Stimulated activated CD8-positive, alpha-beta memory T cell treated with anti-CD3 and anti-CD28 coated beads, Interleukin-15, amount 100 ng/mL, for 1 hour (primary cell): ENCODE results near the gene ASB12.
"Not testable (repeated sequence)": the region's sequence is repeated elsewhere in the genome, so short reads cannot be mapped to it uniquely, and the experiment has no call there.

Experiments used
- DNase-seq: peaks from one replicate; pipeline ENCODE4 v3.0.0-alpha.2; 2020; ENCODE audit warnings: low read depth

The ASB12 gene, protein sequence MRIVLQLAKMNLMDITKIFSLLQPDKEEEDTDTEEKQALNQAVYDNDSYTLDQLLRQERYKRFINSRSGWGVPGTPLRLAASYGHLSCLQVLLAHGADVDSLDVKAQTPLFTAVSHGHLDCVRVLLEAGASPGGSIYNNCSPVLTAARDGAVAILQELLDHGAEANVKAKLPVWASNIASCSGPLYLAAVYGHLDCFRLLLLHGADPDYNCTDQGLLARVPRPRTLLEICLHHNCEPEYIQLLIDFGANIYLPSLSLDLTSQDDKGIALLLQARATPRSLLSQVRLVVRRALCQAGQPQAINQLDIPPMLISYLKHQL

DNA sequence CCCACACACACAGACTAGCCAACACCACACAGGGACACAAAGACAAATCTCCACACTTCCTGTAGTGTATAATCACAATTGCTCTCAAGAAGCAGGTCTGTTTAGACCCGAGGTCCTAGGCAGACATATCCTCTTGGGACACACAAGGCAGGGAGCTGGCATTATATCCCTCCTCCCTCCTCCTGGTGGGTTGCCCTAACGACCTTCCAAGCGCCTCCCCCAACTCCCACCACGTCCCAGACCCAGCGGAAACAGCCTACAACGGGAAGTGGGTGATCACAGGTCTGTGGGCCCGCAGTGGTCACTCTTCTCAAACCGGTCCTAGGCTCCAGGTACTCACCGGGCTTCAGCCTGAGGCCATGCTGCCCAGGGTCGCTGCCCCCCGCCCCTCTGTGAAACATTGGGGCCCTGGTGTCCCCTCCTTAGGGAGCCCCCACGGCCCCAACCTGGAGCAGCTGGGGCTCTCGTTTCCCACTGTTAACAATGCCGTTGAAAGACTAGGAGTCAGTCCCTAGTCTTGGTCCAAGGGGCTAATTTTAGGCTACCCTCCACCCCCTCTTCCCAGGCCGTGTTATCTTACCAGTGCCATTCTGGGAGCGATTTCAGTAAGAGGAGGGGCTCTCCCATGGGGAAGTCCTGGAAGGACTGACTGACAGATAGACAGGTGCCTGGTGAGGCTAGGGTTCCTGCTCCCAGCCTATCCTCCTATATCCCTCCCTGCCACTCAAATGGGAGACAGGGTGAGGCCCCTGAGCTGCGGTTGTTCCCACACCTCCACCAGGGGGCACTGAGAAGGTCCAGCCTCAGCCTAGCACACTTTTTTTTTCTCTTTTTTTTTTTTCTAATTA is at the start of gene ASB12:
TSS of gene ASB12 (minus strand) at position 485 of the 848 bp plus-strand sequence. CDS start 4,957 bp downstream, outside the sequence.
- DNase-seq: no peak

DNA sequence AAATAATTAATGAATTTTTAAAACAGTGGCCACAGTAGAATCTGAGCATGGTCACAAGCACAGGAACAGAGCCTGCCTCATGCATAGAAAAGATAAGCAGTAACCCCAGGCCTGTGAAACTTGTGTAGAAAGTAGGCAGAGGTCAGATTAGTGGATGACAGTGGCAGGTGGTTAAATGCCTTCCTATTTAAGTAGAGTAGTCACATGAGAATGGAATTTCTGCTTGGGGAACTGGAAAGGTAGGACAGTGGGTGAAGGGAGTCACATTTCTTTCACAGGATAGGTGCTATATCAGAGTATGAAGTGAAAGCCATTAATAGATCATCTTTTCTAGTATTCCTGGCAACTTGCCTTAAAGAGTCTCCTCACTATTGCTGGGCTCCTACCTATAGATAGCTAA is 34.9 kb upstream of the ASB12 start:
- no peak for DNase-seq

DNA sequence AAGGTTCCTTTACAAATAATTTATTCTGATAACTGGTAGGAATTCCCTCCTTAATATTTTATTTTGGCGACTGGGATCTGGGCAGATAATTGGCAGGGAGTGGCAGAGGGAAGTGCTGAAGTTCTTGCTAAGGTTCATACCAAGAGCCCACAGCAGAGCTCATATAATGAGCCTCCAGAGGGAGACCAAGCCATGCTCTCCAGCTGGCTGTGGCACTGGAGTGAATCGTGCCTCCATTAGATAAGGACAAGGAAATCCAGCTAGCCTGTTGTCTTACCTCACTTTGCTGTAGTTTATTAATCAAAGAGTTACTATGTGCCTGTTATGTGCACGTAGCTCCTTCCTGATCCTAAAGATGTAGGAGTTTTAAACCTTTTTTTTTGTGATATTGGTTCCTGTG is 1.3 kb downstream of the ASB12 start:
- no peak for DNase-seq

DNA sequence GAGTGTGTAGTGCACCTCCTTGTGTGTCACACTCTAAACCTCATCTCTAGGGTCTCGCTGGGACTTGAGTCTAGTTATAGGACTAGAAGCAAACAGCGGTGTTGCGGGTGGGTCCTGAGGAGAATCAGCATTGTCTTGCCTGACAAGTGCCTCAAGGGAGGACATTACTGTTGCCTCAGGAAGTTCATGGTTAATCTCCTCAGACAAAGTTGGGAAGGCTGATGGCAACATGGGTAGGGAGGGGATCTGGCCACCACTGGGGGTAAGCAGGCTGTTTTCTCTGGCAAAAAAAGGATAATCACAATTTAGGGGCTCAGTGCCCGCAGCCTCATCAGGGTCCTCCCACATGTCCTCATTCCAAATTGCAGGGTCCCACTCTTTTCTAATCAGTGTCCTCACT is 12.4 kb downstream of the ASB12 start:
- DNase-seq: no peak

DNA sequence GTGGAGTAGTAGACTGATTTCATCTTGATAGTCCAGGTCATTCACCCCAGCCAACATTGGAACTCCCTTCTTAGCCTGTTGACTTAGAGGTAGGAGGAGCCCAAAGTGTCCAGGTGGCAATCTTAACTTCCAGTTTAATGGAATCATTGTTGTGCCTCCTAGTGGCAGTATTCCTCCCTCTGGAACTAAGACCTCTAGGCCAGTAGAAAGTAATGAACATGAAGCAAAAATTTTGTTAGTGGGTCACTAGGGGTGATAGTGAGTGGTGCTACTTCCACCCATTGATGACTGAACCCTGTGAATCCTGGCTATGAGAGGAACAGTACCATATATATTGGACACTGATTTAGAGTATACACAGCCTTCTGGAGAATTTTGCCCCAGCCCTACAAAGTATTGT is 16.4 kb downstream of the ASB12 start:
- DNase-seq: not testable (repeated sequence)

DNA sequence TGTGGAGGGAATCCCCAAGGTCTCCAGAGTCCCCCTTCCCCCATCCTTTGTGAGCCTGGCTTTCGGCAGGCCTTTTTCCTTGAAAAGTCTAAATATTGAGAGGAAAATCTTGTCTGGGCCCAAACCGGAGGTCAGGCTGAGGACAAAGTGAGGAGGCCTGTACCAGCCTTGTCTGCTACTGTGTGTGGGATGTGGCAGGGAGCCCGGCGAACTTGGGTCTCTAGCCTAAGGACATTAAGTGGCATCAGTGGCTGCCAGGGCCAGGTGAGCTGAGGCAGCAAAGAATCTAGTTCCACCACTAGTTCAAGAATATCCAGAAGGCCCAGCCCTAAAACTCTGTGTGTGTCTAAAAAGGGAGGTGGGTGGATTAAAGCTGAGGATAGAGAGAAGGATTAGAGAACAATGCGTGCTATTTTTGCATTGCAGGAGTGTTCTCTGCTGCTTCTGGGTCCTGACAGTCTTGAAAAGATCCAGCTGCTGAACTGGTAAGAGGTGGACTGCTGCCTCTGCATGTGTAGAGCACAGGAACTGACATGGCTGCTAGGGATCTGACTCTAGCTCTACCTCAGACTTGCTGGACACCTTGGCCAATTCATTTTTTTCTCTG is 23.7 kb downstream of the ASB12 start:
- DNase-seq: no peak

DNA sequence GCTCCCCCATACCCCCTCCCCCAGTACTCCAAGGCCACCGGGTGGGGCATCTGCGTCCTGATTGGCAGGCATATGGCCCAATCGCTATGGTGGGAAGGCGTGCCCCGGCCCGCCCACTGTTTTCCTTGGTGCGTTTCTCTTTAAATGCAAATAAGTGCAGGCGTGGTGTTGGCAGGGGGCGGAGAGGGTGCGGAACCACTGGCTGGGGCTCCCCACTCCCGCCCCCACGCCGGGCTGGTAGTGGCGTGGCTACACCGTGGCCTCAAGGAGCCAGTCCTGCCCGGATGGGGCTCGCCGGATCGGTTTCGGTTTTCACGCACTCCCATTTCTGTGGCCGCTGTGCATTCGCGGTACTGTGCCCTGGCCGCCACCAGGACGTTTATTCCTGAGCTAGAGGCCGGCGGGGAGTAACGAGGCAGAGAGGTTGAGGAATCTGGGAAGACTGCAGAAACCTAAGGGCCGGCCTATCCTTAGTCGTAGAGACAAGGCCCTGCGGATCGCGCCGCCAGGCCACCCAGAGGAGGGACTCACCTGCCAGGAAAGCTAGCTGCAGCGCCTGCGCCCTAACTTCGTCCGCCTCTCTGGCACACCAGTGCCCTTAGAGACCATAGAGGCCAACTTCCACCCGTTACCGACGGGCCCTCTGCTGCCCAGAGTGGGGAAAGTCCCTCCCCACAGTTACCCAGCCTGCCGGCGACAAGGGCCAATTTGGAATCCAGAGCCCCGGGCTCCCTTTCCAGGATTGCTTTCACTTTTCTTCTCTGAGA is 24.5 kb downstream of the ASB12 start:
- peak; percentile 70 for DNase-seq

DNA sequence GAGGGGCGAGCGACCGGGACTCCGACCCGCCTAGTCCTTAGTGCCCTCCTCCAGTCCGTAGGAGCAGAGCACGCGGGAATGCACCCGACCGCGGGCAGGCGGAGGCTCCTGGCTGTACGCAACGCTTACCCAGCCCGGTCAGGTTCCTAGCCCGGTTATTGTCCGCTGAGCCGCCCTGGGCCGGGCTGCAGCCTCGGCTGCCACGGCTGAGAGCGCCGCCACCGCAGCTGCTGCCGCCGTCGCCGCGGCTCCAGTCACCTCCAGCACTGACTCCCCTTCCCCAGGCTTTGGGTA is 25.0 kb downstream of the ASB12 start, which contains the start of gene AMER1:
TSS of gene AMER1 (minus strand) at position 268 of the 294 bp plus-strand sequence. CDS start 12,422 bp downstream, outside the sequence.
- DNase-seq: no peak

DNA sequence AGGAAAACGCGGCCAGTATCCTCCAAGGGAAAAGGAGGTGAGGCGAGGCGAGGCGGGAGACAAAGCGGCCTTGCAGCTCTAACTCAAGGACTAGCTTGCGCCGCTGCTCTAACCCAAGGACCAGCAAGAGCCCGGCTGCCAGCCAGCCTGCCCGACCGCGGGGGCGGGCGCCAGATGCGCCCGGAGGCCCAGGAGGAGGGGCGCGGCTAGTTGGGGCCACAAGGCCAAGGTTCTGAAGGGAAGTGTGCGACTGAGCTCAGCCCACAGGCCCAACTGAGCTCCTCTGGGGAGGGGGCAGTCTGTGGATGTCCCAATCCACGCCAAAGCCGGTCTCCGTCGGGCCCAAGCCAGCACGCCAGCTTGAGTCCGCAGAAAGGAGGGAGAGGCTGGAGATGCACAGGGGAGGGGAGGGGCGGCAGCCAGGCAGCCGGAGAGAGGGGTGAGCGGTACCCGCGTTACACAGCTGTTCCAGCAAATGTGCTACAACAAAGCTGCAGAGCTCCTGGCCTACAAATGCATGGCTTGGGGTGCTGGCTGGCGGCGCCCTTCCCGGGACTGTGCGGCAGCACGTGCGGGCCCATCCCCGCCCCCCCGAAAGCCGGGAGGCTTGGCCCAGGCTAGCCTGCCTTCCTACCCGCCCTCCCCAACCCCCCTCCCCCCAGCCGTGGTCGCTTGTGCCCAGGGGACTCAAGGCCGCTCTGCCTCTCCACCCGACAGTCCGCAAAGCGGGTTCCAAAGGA is 25.5 kb downstream of the ASB12 start:
- DNase-seq: no peak

DNA sequence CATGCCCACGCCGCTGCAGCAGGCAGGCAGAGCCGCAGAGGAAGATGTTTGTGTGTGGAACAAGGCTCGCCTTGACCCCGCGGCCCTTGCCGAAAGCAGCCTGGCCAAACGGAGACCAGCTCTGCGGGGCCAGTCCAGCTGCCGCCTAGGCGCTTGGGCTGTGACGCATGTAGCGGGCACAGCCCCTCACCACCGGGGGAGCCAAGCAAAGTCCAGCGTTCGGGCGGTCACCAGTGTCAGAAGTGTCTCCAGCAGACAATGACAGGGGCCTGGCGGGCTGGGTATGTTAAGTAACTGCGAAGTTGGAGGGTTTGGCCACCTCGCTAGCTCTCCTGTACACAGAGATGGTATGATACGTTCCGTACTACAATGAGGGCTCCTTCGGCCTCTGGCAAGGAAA is 26.2 kb downstream of the ASB12 start:
- no peak for DNase-seq

DNA sequence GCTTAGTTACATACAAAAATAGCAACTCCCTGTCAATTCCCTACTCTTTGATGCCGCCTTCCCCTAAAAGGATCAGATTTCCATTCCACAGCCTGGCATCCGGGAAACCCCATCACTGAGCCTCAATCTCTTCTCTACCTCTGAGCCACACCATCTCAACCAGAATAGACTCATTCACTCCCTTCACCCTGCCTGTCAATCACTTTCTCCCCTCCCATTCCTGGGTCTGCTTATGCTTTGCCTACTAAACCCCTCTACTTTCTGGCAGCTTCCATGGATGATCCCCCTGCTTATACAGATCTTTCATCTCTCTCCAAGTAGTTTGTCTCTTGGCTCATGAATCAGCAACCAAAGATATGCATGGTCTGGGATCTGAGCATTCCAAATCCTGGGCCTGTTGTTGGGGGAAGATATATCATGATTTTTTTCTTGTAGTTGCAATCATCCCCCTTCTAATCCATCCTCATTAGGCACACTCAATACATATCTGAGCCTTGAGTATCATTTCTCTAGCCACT is 27.5 kb downstream of the ASB12 start:
- DNase-seq: no peak

DNA sequence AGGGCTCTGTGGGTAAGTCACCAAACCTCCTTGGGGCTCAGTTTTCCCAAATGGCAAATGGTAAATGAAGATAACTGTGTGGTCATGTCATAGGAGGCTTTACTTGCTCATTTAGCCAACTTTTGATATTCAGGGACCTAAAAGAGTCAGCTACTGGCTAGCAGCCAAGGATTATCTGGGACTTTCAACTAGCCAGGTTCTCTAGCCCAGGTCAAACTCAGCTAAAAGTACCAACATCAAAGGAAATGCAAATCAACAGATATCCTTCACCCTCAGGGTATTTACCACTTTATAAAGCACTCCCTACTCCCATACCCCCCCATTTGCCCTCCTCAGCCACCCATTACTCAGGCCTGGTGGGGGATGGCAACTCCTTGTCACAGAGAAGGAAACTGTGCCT is 32.4 kb downstream of the ASB12 start:
- DNase-seq: no peak

DNA sequence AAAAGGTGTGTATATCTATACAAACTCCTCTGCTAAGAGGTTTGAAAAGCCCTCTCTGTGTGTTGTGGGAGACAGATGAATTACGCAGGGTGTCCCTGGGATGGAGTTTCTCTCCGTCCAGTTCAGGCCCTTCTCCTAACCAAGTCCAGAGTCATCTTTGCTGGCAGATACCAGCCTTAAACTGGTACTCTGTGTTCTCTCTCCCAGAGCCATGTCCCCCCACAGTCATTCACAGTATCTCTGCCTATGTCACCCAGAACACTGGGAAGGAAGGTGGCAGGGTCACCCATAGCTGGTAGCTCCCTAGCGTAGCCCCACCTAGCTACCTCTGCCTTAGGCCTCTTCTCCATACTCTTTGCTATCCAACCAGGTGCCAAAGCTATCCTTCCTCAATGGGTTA is 33.8 kb downstream of the ASB12 start:
- no peak for DNase-seq

DNA sequence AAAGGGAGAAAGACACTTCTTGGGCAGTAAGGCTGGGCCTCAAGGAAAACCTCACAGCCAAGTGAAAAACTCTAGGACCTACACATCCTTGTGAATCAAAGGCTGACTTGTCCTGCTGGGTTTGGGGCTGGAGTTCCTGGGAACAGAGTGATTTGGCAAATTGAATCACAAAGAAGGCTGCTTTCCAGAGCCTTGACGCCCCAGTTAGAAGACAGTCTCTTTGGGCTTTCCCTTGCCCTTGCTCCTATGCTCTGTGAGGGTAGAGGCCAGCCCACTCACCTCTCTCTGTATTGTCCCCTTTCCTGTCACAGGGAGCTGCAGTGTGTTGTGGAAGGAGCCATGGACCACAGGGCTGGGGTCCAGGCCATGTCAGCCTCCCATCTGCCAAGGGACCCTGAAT is 34.5 kb downstream of the ASB12 start:
- no peak for DNase-seq

DNA sequence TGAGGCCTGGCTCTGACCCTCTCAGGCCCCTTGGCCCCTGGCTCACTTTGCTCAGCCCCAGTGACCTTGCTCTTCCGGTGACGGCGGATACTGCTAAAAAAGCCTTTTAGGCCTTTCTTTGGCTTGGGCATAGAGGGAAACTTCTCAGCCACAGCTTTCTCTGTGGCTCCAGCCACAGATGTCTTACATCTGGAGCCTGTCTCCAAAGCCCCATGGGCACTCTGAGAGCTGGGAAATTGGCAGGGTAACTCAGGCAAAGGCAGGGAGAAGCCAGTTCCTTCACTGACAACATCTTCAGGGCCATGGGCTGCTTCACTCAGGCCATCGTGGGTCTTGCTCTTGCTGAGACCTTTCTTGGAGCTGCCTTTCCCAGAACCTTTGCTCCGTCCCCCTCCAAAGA is 37.7 kb downstream of the ASB12 start:
- DNase-seq: no peak

DNA sequence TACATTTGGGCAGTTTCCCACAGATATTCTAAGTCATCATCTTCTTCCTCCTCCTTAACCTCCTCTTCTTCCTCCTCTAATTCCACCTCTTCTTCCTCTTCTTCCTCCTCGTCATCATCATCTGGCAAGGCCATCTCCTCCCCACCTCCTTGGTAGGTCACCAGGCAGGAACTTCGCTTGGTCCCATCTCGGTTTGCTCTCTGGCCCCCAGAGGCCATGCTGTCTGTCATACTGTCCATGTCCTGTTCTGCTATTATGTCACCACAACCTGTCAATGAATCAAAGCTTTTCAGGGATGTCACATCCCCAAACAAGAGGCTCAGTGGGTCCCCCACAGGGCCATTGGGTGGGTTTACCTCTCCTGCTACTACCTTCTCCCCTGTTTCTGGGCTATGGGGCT is 38.4 kb downstream of the ASB12 start:
- DNase-seq: no peak

DNA sequence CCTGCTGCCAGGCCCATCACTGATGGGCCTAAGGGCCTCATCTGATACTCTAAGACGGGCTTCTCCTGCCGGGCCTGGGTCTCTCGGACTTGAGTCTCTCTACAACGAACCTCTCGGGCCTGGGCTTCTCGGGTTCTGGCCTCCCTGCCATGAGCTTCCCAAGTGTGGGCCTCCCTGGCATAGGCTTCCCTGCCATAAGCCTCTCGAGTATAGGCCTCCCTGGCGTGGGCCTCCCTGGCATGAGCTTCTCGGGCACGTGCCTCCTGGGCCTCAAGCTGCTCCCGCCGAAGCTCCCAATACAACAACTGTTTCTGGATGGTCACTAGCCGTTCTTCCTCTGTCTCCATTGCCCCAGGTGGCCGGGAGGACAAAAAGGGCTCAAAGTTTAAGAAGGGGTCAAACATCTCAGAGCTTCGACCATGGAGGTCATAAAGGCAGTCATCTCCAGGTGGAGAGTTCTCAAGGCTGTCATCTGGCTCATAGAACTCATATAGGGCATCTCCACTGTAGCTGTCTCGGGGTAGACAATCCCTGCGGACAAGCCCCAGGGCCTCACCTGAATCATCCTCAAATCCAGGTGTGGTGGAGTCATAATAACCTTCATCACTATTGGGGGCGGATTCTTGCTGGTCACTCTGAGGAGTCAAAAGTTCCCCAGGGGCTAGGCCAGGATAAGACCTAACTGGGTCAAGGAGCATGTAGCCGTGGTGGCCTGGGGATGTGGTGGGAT is 39.0 kb downstream of the ASB12 start:
- DNase-seq: no peak

DNA sequence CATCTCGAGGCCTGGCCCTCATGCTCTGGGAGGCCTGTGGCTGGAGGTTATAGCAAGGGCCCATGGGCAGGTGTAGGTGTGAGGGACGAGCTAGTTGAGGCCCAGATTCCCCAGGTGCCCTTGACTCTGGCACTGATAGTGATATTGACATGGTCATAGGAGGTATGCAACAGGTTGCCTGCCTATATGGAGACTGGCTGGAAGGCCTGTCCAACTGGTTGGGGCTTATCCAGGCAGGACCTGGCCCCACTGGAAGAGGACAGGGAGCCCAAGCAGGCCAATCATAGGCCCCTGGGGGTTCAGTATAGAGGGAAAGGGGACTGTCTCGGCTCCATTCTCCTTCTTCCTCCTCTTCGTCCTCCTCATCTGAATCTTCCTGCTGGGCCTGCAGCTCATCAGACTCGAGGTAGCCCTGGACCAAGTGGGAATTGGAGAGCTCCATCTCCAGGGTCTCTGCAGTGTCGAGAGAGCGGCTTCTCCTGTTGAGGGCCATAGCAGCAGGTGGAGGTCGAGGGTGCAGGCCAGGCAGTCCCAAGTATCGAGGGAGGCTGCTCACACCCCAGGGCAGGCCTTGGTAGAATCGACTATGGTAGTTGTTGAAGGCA is 40.2 kb downstream of the ASB12 start:
- no peak for DNase-seq

DNA sequence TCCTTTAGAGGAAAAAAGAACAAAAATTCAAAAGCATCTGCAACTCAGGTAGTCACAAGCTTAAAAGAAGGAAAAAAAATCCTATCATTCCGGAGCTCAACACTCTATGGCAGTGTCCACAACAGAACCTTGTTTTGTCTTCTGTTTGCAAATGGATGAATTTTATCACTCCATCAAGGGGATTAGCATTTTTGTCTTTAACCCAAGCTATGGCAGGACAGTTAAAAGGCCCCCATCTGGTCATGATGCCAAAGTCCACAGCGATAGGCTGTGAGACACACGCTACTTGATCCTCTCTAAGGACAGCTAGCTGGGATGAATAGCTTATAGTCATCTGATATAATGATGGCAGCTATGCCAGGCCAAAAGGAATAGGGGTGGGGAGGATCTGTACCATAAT is 41.5 kb downstream of the ASB12 start:
- no peak for DNase-seq

DNA sequence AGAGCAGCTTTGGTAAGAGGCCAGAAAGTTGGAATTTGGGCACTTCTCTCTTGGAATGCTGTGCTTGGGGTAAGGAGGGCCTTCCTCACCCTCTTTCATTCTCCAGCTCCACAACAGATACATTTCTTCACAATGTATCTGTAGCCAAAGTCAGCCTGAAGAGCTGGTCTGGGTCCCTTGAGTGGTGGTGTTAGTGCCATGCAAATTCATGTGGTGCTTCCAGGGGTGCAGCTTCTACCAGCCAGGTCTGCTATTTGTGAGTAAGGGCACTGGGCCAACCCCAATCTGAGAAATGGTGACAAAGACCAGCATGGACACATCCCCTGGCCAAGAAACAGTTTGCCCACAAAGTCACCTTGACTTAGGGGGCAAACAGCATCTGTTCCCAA is 42.7 kb downstream of the ASB12 start:
- no peak for DNase-seq
